GM18867 (cell line): ENCODE data around the gene UBALD2.
A peak's percentile ranks its signal among the peaks of the same experiment; 100 is the strongest.
"Not testable (repeated sequence)": the region's sequence is repeated elsewhere in the genome, so short reads cannot be mapped to it uniquely, and the experiment has no call there.

Experiments used
- ATAC-seq: cut with Tn5 transposase; IDR thresholded peaks from one replicate; pipeline ENCODE4 v1.9.1; 2021; ENCODE audit warnings: mild to moderate bottlenecking, moderate library complexity; ENCODE audit not compliant: unreplicated experiment

The UBALD2 gene

DNA sequence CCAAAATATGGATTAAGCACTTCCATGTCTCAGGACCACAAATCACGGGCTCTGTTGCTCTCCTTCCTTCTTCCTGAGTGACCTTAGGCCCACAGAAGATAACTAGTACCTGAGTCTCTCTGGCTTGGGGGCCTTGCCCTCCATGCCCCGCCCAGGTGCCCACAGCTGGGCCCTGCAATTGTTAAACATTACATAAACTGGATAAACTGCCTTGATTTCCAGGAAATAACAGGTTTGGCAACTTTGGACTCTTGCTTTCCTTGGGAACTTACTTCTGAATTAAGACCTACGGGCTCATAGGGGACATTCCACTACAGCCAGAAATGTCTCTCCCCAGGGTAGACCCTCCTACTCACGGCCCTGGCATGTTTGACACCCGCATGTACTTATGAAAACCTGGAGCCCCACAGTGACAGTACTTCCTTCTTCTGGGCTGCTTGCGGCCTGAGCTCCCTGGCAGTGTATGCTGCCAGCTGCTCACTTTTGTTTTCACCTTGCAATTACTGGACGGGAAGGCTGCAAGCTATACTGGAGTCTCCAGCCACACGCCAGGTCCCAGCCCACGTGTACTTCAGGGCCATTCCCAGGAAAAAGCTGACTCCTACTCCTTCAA is 2.3 kb upstream of the UBALD2 start:
- ATAC-seq, result no peak

DNA sequence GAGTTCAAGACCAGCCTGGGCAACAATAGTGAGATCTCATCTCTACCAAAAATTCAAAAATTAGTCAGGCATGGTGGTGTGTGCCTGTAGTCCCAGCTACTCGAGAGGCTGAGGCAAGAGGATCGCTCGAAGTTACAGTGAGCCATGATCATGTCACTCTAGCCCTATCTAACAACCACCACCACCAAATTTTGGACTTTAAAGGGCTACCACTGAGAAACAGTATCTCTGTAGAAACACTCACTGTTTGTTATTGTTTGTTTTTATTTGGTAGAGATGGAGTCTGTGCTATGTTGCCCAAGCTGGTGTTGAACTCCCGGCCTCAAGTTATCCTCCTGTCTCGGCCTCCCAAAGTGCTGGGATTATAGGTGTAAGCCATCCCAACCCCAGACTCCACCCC is 1.3 kb upstream of the UBALD2 start:
- ATAC-seq, result no peak

DNA sequence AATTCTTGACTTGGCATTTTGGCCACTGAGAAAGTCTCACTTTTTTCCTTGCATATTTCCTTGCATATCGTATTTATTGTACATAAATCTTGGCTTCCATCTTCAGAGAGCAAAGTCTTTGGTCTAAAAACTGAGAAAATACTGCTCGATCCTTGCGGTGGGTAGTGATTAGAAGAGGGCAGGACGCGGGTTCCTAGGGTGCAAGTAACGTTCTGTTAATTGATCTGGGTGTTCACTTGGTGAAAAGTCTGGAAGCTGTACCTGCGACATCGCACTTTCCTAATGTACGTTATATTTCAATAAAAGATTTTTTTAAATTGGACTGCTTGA is 758 bp upstream of the UBALD2 start:
- peak; percentile 0 for ATAC-seq

- no peak for ATAC-seq
Measured at GRCh38 chr17:76265624-76266243, 586 bp downstream of the UBALD2 start.

DNA sequence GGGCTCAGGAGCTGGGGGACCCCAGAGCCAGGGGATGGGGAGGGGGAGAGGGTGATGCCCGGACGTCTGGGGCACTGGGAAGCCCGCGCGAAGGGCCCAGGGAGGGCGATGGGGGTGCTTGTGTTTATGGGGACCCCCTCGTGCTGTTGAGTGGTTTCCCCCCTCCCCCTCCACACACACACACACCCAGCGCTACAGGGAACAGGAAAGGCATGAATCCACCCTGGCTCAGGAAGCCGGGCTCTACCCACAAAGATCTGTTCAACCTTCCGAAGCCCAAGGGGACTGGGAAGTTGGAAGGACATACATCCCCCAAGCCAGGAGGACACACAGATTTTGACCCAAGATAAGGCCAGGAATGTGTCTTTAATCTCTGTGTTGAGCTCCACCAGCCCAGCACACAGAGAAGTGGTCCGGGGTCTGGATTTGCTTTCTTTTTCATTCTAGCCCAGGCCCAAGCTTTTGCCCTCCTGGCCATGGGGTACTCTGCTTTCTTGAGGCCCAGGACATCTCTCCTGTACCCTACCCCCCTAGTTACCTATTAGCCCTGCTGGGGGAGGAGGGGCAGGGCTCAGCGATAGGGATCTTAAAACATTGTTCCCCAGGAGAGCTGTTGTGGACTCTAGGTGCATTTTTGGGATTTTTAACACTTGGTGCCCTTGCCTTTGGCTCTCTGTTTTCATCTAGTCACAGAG is 1.2 kb downstream of the UBALD2 start:
- no peak for ATAC-seq

DNA sequence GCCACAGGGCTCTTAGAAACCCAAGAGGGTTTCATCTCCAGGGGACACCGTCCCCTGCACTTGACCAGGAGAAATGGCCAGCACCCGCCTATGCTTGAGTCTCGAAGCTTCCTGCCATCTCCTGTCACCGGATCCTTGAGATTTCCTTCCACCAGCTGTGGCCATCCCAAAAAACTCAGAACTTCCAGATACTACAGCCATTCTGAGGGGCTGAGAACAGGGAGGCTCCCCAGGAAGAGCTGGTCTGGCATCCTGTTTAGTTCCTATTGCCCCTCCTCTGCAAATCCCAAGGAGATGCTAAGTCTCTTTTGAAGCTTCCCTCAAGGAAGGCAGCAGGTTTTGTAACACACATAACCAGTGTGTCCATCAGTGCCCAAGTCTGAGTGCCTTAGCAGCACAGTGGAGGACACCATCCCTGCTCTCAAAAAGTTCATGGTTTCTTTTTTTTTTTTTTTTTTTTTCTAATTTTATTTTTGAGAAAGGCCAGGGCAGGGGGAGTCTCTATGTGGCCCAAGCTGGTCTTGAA is 2.0 kb downstream of the UBALD2 start:
- ATAC-seq, result no peak

DNA sequence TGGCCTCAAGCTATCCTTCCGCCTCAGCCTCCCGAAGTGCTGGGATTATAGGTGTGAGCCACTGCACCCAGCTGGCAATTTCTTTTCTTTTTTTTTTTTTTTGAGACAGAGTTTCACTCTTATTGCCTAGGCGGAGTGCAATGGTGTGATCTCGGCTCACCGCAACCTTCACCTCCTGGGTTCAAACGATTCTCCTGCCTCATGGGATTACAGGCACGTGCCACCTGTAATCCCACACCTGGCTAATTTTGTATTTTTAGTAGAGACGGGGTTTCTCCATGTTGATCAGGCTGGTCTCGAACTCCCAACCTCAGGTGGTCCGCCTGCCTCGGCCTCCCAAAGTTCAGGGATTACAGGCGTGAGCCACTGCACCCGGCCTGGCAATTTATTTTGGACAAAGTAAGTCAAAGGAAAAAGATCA is 2.4 kb downstream of the UBALD2 start:
- ATAC-seq, result not testable (repeated sequence)

GRCh38 chr17:76268015-76268749 is 3.0 kb downstream of the UBALD2 start:
- no peak for ATAC-seq

DNA sequence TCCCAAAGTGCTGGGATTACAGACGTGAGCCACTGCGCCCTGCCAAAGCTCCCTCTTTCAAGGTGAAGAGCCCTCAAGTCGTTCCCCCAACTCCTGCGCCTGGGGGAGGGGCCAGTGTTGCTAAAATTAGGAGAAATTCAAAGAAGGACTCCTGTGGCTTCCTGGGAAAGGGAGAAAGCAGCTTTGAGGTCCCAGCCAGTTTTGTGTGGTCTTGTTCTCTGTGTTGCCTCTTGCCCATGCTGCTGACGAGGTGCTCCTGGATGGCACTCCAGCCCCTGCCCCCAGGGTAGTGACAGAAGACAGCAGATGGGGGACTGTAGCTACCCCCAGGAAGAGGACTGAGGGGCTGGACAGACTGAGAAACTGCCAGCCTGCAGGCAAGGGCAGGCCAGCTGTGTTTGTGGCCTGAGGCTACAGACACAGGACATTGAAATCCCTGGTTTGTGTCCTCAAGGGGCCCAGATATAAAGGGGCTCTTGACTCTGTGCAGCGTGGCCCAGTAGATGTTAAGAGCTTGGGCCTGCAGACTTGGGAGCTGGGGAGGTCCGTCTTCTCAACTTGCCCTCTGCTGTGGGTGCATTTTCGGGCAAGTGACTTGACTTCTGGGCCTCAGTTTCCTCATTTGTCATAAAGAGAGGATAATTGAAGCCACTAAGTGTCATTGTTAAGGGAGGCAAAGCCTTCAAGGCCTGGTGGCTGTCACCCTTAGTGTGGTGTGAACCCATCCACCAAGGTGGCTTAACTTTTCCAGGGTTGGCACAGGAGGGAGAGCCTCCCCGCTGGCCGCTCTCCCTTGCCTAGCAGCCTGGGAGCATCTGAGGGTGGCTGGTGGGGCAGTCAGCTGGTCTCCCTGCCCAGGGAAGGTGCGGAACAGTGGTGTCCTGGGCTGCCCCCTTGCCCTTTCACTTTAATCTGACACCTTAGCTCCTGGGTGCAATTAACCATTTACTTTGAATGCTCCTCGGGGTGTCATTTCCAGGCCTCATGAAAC is 4.1 kb downstream of the UBALD2 start:
- ATAC-seq, result no peak

GRCh38 chr17:76270127-76270592 is 5.0 kb downstream of the UBALD2 start:
- ATAC-seq, result no peak

DNA sequence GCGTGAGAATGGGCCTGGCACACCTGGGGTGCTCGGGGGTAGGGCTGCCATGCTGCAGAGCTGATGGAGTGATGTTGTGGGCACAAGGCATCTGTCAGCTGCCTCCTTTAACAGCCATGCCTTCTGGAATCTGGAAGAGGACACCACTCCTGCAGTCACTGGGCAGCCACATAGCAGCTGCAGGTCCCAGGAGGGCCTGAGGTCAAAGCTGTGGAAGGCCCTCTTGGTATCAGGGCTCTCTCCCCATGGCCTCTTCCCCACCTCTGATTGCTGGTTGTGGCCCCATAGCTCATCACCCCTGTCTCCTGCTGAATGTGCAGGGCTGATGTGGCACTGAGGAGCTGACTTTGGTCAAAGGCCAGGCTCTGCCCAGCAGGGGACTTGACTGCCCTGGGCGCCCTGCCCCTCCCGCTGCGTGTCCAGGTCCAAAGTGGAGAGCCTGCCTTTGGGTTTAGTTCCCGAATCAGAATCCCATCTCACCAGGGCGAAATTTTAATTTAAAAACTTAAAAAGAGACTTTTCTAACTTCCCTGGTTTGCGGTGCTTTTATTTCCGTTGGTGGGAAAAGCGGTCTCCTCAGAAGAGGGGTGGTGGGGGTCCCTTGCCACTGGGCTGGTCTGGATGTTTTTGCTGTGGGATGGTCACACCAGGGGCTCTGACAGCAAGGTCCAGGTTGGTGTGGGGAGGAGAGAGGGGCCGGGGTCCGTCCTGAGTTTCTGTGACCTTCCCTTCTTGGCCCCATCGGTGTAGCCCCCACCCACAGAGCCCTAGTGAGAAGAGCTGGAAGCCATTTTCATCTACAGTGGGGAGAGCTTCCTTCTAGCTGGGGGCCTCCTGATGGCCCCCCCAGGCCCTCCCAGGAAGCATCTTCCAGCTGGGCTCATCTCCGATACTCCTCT is 5.9 kb downstream of the UBALD2 start:
- ATAC-seq, result peak; percentile 3

- ATAC-seq, result peak; percentile 38
Measured at GRCh38 chr17:76271669-76272540, 6.8 kb downstream of the UBALD2 start.

- ATAC-seq, result peak; percentile 18
Measured at GRCh38 chr17:76272541-76273444, 7.6 kb downstream of the UBALD2 start.

DNA sequence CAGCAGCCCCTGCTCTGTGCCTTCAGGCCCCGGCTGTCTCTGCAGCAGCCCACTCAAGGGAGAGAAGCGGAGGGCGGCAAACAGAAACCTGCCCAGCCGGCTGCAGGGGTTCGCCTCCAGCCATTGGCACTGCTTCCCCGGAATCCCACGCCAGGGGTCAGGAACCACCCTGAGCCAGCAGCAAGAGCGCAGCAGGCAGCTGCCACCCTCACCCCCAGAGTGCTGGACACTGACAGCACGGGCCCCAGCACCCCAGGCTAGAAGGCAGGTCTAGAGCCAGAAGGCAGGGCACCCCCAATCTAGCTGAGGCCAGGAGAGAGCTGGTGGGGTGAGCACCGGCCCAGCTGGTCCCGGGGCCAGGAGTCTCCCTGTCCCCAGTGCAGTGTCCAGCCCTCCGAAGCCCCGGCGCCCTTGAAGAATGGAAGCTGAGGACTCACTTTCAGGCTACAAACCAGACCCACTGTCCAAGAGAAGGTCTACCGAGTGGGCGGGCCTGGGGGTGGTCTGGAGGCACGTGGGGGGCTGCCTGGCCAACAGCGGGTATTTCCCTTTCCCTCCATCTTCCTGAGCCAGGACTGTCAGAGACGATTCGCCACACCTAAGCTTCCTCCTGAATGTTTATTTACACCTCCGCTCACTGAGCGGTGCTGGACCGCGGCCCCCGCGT is 8.4 kb downstream of the UBALD2 start:
- no peak for ATAC-seq

GRCh38 chr17:76274112-76274956 is 9.2 kb downstream of the UBALD2 start:
- ATAC-seq, result no peak
